SK-N-SH (cell line): ENCODE data around the gene LPCAT3. TPM values are rescaled to one million over a fixed set of nuclear protein-coding genes. Genes with fewer than 3 reads are reported as not detected.

ENCODE experiments used
- CTCF ChIA-PET: fragments of 300-600, 350-600 bp; formaldehyde crosslinking; extraction: SDS; loops from one replicate; lab custom pipeline; 2021; lab: Yijun Ruan, JAX
- POLR2A ChIA-PET: fragments of 350-600 bp; sonication (Branson Sonifier 250); formaldehyde crosslinking; extraction: SDS; loops from one replicate; lab custom pipeline; 2020; ENCODE audit warnings: antibody characterized with exemption, inconsistent platforms; lab: Yijun Ruan, JAX
- DNase-seq: peaks from one replicate; pipeline ENCODE4 v3.0.0; 2012
- H2AFZ ChIP-seq: fragments of 200-600 bp; sonication (generic); 2 replicates; pipeline ENCODE4 v1.8.1; 2016; ENCODE audit warnings: antibody characterized with exemption, mild to moderate bottlenecking, low read depth
- H3F3A ChIP-seq: fragments of 200-600 bp; sonication (generic); replicated peaks from 2 replicates; pipeline ENCODE3; 2016; ENCODE audit warnings: antibody characterized with exemption, mild to moderate bottlenecking; ENCODE audit not compliant: insufficient read depth
- H3K27ac ChIP-seq, 2 experiments: fragments of 200-500 bp in 1 of 2; fragments of 200-600 bp in 1 of 2; sonication (Bioruptor generic) in 1 of 2; sonication (generic), shearing (Covaris generic) in 1 of 2; 2 replicates each; pipeline versions ENCODE4 v1.5.1 to v1.6.1; 2014 to 2016; ENCODE audit warnings: low read depth in 2 of 2, inconsistent platforms in 1 of 2, low read length in 1 of 2, mild to moderate bottlenecking in 1 of 2, mixed read lengths in 1 of 2
- H3K27me3 ChIP-seq: fragments of 200-600 bp; sonication (generic), shearing (Covaris generic); 2 replicates; pipeline ENCODE4 v1.6.1; 2016; ENCODE audit warnings: mixed run types; ENCODE audit not compliant: insufficient read depth
- H3K36me3 ChIP-seq, 2 experiments: fragments of 200-500 bp in 1 of 2; fragments of 200-600 bp in 1 of 2; sonication (Bioruptor generic) in 1 of 2; sonication (generic) in 1 of 2; replicated peaks in 1 of 2; 2 replicates each; pipeline versions ENCODE3 to v1.5.1; 2014 to 2016; ENCODE audit warnings: low read length in 1 of 2, mild to moderate bottlenecking in 1 of 2; ENCODE audit not compliant: insufficient read depth in 2 of 2, control insufficient read depth in 1 of 2
- H3K4me1 ChIP-seq, 2 experiments: fragments of 200-500 bp in 1 of 2; fragments of 200-600 bp in 1 of 2; sonication (Bioruptor generic) in 1 of 2; sonication (generic), shearing (Covaris generic) in 1 of 2; 2 replicates each; pipeline versions ENCODE4 v1.5.1 to v1.6.1; 2014 to 2016; ENCODE audit warnings: low read depth in 1 of 2, low read length in 1 of 2, mixed run types in 1 of 2; ENCODE audit not compliant: insufficient read depth in 2 of 2, control insufficient read depth in 1 of 2
- H3K4me2 ChIP-seq: fragments of 200-600 bp; sonication (generic), shearing (Covaris generic); 2 replicates; pipeline ENCODE4 v1.6.1; 2017; ENCODE audit warnings: mixed run types
- H3K4me3 ChIP-seq, 2 experiments: fragments of 200-500 bp in 1 of 2; fragments of 200-600 bp in 1 of 2; sonication (Bioruptor generic) in 1 of 2; sonication (generic), shearing (Covaris generic) in 1 of 2; 2 replicates each; pipeline versions ENCODE4 v1.5.1 to v1.8.1; 2014 to 2016; ENCODE audit warnings: low read depth in 2 of 2, inconsistent platforms in 1 of 2, low read length in 1 of 2, mild to moderate bottlenecking in 1 of 2, mixed read lengths in 1 of 2, moderate library complexity in 1 of 2
- H3K79me2 ChIP-seq: fragments of 200-600 bp; sonication (generic); 2 replicates; pipeline ENCODE4 v1.8.1; 2017; ENCODE audit warnings: mild to moderate bottlenecking; ENCODE audit not compliant: insufficient read depth
- H3K9ac ChIP-seq: fragments of 200-600 bp; sonication (generic); 2 replicates; pipeline ENCODE4 v1.6.1; 2017; ENCODE audit warnings: mixed run types
- H3K9me2 ChIP-seq: fragments of 200-600 bp; sonication (generic); 2 replicates; pipeline ENCODE4 v1.6.1; 2017; ENCODE audit warnings: mixed run types
- H3K9me3 ChIP-seq: fragments of 200-600 bp; sonication (generic); 2 replicates; pipeline ENCODE4 v1.6.1; 2017; ENCODE audit warnings: mixed run types, mild to moderate bottlenecking, moderate library complexity
- H4K20me1 ChIP-seq: fragments of 200-600 bp; sonication (generic); 2 replicates; pipeline ENCODE4 v1.6.1; 2017; ENCODE audit warnings: mild to moderate bottlenecking, mixed run types; ENCODE audit not compliant: insufficient read depth
- CHD2 ChIP-seq: fragments of 150-350 bp; IDR thresholded peaks from 2 replicates; pipeline ENCODE4 v1.6.1; 2018; ENCODE audit warnings: low read length; ENCODE audit not compliant: partially characterized antibody
- FOSL2 ChIP-seq: IDR thresholded peaks from 2 replicates; pipeline ENCODE4 v1.4.0; 2012; ENCODE audit warnings: low read depth, mild to moderate bottlenecking, moderate library complexity, borderline replicate concordance
- FOXJ3 ChIP-seq: sonication (generic); formaldehyde crosslinking; IDR thresholded peaks from 2 replicates; pipeline ENCODE4 v1.5.1; 2020; ENCODE audit warnings: mild to moderate bottlenecking, missing genetic modification reagents
- GABPA ChIP-seq: IDR thresholded peaks from 2 replicates; pipeline ENCODE4 v1.4.0; 2012; ENCODE audit warnings: low read depth, mild to moderate bottlenecking
- IRF3 ChIP-seq: fragments of 150-350 bp; IDR thresholded peaks from 2 replicates; pipeline ENCODE4 v1.6.1; 2016; ENCODE audit warnings: mild to moderate bottlenecking, low read depth, low read length
- NFIC ChIP-seq: IDR thresholded peaks from 2 replicates; pipeline ENCODE4 v1.4.0; 2012; ENCODE audit warnings: borderline replicate concordance
- NRF1 ChIP-seq: IDR thresholded peaks from 2 replicates; pipeline ENCODE4 v1.6.1; 2012; ENCODE audit warnings: low read depth, mild to moderate bottlenecking, low read length
- POLR2AphosphoS5 ChIP-seq: IDR thresholded peaks from 2 replicates; pipeline ENCODE4 v1.6.1; 2012; ENCODE audit warnings: low read depth, low read length
- RAD21 ChIP-seq: IDR thresholded peaks from 2 replicates; pipeline ENCODE4 v1.6.1; 2012; ENCODE audit warnings: mild to moderate bottlenecking, low read length
- RCOR1 ChIP-seq: fragments of 150-350 bp; IDR thresholded peaks from 2 replicates; pipeline ENCODE4 v1.6.1; 2017; ENCODE audit warnings: antibody characterized with exemption, low read length
- SIN3A ChIP-seq: IDR thresholded peaks from 2 replicates; pipeline ENCODE4 v1.6.1; 2012; ENCODE audit warnings: low read depth, mild to moderate bottlenecking, low read length, moderate library complexity, borderline replicate concordance
- TAF1 ChIP-seq: IDR thresholded peaks from 2 replicates; pipeline ENCODE4 v1.6.1; 2012; ENCODE audit warnings: low read depth, mild to moderate bottlenecking, low read length, moderate library complexity, borderline replicate concordance
- TCF12 ChIP-seq: IDR thresholded peaks from 2 replicates; pipeline ENCODE4 v1.4.0; 2012
- TEAD4 ChIP-seq: IDR thresholded peaks from 2 replicates; pipeline ENCODE4 v1.4.0; 2012; ENCODE audit warnings: mild to moderate bottlenecking, borderline replicate concordance; ENCODE audit not compliant: insufficient read depth
- USF1 ChIP-seq: IDR thresholded peaks from 2 replicates; pipeline ENCODE4 v1.4.0; 2012; ENCODE audit warnings: low read depth, borderline replicate concordance
- USF2 ChIP-seq: fragments of 150-350 bp; IDR thresholded peaks from 2 replicates; pipeline ENCODE4 v1.6.1; 2017; ENCODE audit warnings: antibody characterized with exemption, low read length, low read depth, borderline replicate concordance
- YY1 ChIP-seq: IDR thresholded peaks from 2 replicates; pipeline ENCODE4 v1.4.0; 2012; ENCODE audit warnings: low read depth, mild to moderate bottlenecking
- WGBS: methylation state at CpG from one replicate; pipeline ENCODE4 v1.1.6; 2017; ENCODE audit warnings: low lambda C conversion rate; 5-methylcytosine and 5-hydroxymethylcytosine counted together
- polyA plus RNA-seq, 3 experiments: library from polyadenylated mRNA; depleted of rRNA; stranded (reverse); fragments of >200 nt; gene quantifications; 2 replicates each; pipeline ENCODE4 v1.2.3, GENCODE V29; 2012

Gene LPCAT3
- polyA plus RNA-seq, 1 of the 3 experiments (the other 2 are of a cell fraction): 23.8 TPM

- Histone ChIP-seq H2AFZ (no peak overlapping the region), H3K9ac (no peak overlapping the region), H3F3A (no peaks in the 10 kb centered on the region), H3K4me3 (no peak overlapping the region), H3K9me2 (no peaks in the 10 kb centered on the region), H3K9me3 (no peaks in the 10 kb centered on the region), H3K36me3 (no peaks in the 10 kb centered on the region), H3K27me3 (no peaks in the 10 kb centered on the region; the same call in 1 of the 2 replicates), H3K4me2 (no peak overlapping the region), H3K79me2 (no peaks in the 10 kb centered on the region), H3K4me1 (no peaks in the 10 kb centered on the region; a peak in 1 of 4 replicates), H3K27ac (no peak overlapping the region), H4K20me1 (no peaks in the 10 kb centered on the region)
- ChIA-PET CTCF (interaction anchor here (1.0 to 1.4 kb wide), 2 partner anchors 26 to 77 kb away, joined by 3 to 4 read pairs; no protein-coding TSS in a partner anchor), POLR2A (no interaction called here)
- no peak for DNase-seq
- no peak for TF ChIP-seq NFIC
- TF ChIP-seq NRF1: no peak
- no peak for TF ChIP-seq TAF1
- WGBS: 58% methylated on average over 7 of the region's 7 CpGs
Observed at GRCh38 chr12:7065073-7065623, 46.9 kb upstream of the LPCAT3 start.

GRCh38 chr12:7064516-7064915 lies 46.2 kb upstream of the LPCAT3 start:
- TF ChIP-seq SIN3A: no peak
- TF ChIP-seq USF1: no peak
- TF ChIP-seq RAD21: no peak
- no peak for TF ChIP-seq GABPA
- no peak for TF ChIP-seq POLR2AphosphoS5
- TF ChIP-seq TEAD4: no peak
- TF ChIP-seq RCOR1: no peak
- WGBS: 68% methylated on average over 3 of the region's 3 CpGs
- no peaks in the 10 kb centered on the region for H4K20me1 ChIP-seq
- no peaks in the 10 kb centered on the region for H3K9me2 ChIP-seq
- no peaks in the 10 kb centered on the region for H3K36me3 ChIP-seq
- no peaks in the 10 kb centered on the region for H3K79me2 ChIP-seq
- no peak overlapping the region for H3K4me2 ChIP-seq
- no peaks in the 10 kb centered on the region; a peak in 1 of 4 replicates for H3K4me1 ChIP-seq
- H3K4me3 ChIP-seq: no peak overlapping the region
- no peak overlapping the region for H3K9ac ChIP-seq
- H2AFZ ChIP-seq: no peak overlapping the region
- H3F3A ChIP-seq: no peaks in the 10 kb centered on the region
- CTCF ChIA-PET: interaction anchor here (0.9 to 1.2 kb wide), 2 partner anchors 11 to 100 kb away, joined by 3 read pairs; no protein-coding TSS in a partner anchor
- H3K9me3 ChIP-seq: no peaks in the 10 kb centered on the region
- POLR2A ChIA-PET: no interaction called here
- no peak for DNase-seq
- H3K27me3 ChIP-seq: peaks cover 5% of the 10 kb centered on the region; the same call in 1 of the 2 replicates
- no peak overlapping the region for H3K27ac ChIP-seq

GRCh38 chr12:7061596-7061995 lies 43.3 kb upstream of the LPCAT3 start:
- H2AFZ ChIP-seq: no peak overlapping the region

More at GRCh38 chr12:7061596-7061995, 43.3 kb upstream of the LPCAT3 start:
- no peak overlapping the region for H3K4me2 ChIP-seq
- no peak overlapping the region for H3K27ac ChIP-seq
- no peak overlapping the region for H3K4me3 ChIP-seq
- ChIA-PET POLR2A (no interaction called here), CTCF (interaction anchor here (0.6 to 1.6 kb wide), 5 partner anchors 29 to 449 kb away, joined by 3 to 11 read pairs (median 4); partner anchors contain the start of gene LPCAT3)
- 70% methylated on average over 7 of the region's 7 CpGs for WGBS
- DNase-seq: no peak
- H4K20me1 ChIP-seq: no peaks in the 10 kb centered on the region
- H3K79me2 ChIP-seq: no peaks in the 10 kb centered on the region
- H3K27me3 ChIP-seq: peaks cover 12% of the 10 kb centered on the region; the same call in 1 of the 2 replicates
- H3K9ac ChIP-seq: no peak overlapping the region
- TF ChIP-seq FOSL2 (no peak), CHD2 (no peak), USF2 (no peak), IRF3 (no peak), YY1 (no peak), TCF12 (no peak), FOXJ3 (no peak)
- no peaks in the 10 kb centered on the region for H3K36me3 ChIP-seq
- no peaks in the 10 kb centered on the region for H3K9me3 ChIP-seq
- no peaks in the 10 kb centered on the region for H3K9me2 ChIP-seq
- no peaks in the 10 kb centered on the region for H3K4me1 ChIP-seq
- H3F3A ChIP-seq: no peaks in the 10 kb centered on the region
